ENCODE measurements around the gene ABCA6. TPM values are rescaled to one million over a fixed set of nuclear protein-coding genes. Genes with fewer than 3 reads are reported as not detected.

ABCA6 gene
- total RNA-seq, 1 donor from 2014 or later = not detected

GRCh38 chr17:69143151-69143550 is 1.5 kb upstream of the ABCA6 start:
- Histone ChIP-seq H3K4me1 (no peaks in the 10 kb centered on the region), H3K9me3 (ENCODE audit: low read depth) (no peaks in the 10 kb centered on the region), H3K79me2 (ENCODE audit: low read depth) (no peaks in the 10 kb centered on the region), H3K27ac (no peak overlapping the region), H3K9ac (no peak overlapping the region), H3K36me3 (no peaks in the 10 kb centered on the region), H3K4me2 (no peak overlapping the region), H2AFZ (replicated peaks) (no peak overlapping the region), H3K27me3 (no peaks in the 10 kb centered on the region), H3F3A (ENCODE audit: low read depth) (no peaks in the 10 kb centered on the region), H3K4me3 (no peak overlapping the region), H4K20me1 (ENCODE audit: low read depth) (no peaks in the 10 kb centered on the region)
- TF ChIP-seq EZH2 (IDR thresholded peaks at IDR 0.05) (no peak), EZH2phosphoT487 (IDR thresholded peaks at IDR 0.05) (no peak)
- TF ChIP-seq, protein P1, sequence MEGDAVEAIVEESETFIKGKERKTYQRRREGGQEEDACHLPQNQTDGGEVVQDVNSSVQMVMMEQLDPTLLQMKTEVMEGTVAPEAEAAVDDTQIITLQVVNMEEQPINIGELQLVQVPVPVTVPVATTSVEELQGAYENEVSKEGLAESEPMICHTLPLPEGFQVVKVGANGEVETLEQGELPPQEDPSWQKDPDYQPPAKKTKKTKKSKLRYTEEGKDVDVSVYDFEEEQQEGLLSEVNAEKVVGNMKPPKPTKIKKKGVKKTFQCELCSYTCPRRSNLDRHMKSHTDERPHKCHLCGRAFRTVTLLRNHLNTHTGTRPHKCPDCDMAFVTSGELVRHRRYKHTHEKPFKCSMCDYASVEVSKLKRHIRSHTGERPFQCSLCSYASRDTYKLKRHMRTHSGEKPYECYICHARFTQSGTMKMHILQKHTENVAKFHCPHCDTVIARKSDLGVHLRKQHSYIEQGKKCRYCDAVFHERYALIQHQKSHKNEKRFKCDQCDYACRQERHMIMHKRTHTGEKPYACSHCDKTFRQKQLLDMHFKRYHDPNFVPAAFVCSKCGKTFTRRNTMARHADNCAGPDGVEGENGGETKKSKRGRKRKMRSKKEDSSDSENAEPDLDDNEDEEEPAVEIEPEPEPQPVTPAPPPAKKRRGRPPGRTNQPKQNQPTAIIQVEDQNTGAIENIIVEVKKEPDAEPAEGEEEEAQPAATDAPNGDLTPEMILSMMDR (IDR thresholded peaks at IDR 0.05) = no peak
- DNase-seq (ENCODE audit: low spot score) = no peak
- H3K36me3 Mint-ChIP-seq = no peaks in the 10 kb centered on the region
- no peaks in the 10 kb centered on the region for H3K4me1 Mint-ChIP-seq
- H3K9me3 Mint-ChIP-seq = no peaks in the 10 kb centered on the region
- H3K27me3 Mint-ChIP-seq (ENCODE audit: insufficient read depth, low read depth) = no peaks in the 10 kb centered on the region
- H3K4me3 Mint-ChIP-seq = no peak overlapping the region
- H3K27ac Mint-ChIP-seq = no peak overlapping the region

- H3K9me3 ChIP-seq (ENCODE audit: low read depth) = no peaks in the 10 kb centered on the region
- Mint-ChIP-seq H3K4me1 (no peaks in the 10 kb centered on the region), H3K9me3 (peaks cover 3% of the 10 kb centered on the region), H3K27ac (no peak overlapping the region), H3K27me3 (ENCODE audit: insufficient read depth, low read depth) (no peaks in the 10 kb centered on the region), H3K4me3 (no peak overlapping the region), H3K36me3 (no peaks in the 10 kb centered on the region)
- no peaks in the 10 kb centered on the region for H3K27me3 ChIP-seq
- no peaks in the 10 kb centered on the region for H3F3A ChIP-seq (ENCODE audit: low read depth)
- no peak overlapping the region for H3K4me2 ChIP-seq
- H2AFZ ChIP-seq (replicated peaks) = peak overlapping the region; percentile 31
- no peak overlapping the region for H3K27ac ChIP-seq
- no peak for DNase-seq (ENCODE audit: low spot score)
- H4K20me1 ChIP-seq (ENCODE audit: low read depth) = no peaks in the 10 kb centered on the region
- no peaks in the 10 kb centered on the region for H3K4me1 ChIP-seq
- TF ChIP-seq EZH2 (IDR thresholded peaks at IDR 0.05) (no peak), EZH2phosphoT487 (IDR thresholded peaks at IDR 0.05) (no peak)
- TF ChIP-seq, protein P1 (IDR thresholded peaks at IDR 0.05) = no peak
- no peaks in the 10 kb centered on the region for H3K36me3 ChIP-seq
- no peak overlapping the region for H3K4me3 ChIP-seq
- H3K79me2 ChIP-seq (ENCODE audit: low read depth) = no peaks in the 10 kb centered on the region
- H3K9ac ChIP-seq = no peak overlapping the region
These were observed 594 bp upstream of the ABCA6 start for GRCh38 chr17:69142175-69142802.

DNA sequence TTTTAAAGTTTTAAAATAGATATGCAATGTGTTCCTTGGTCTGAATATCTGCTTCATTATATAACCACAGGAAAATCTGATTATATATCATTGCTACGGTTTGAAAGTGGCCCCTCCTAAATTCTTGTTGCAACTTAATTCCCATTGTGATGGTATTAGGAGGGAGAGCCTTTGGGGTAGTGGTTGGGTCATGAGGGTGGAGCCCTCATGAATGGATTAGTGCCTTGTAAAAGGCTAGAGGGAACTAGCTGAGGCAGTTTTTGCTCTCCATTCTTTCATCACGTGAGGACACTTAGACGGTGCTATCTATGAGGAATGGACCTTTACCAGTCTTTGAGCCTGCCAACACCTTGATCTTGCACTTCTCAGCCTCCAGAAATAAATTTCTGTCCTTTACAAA is 7.6 kb downstream of the ABCA6 start:
- Histone ChIP-seq H4K20me1 (ENCODE audit: low read depth) (no peaks in the 10 kb centered on the region), H3K4me3 (no peak overlapping the region), H2AFZ (replicated peaks) (no peak overlapping the region), H3K9ac (no peak overlapping the region), H3K9me3 (ENCODE audit: low read depth) (no peaks in the 10 kb centered on the region), H3F3A (ENCODE audit: low read depth) (no peaks in the 10 kb centered on the region), H3K4me2 (no peak overlapping the region), H3K27ac (no peak overlapping the region), H3K36me3 (no peaks in the 10 kb centered on the region), H3K27me3 (no peaks in the 10 kb centered on the region), H3K4me1 (peaks cover 15% of the 10 kb centered on the region), H3K79me2 (ENCODE audit: low read depth) (no peaks in the 10 kb centered on the region)
- peaks cover 6% of the 10 kb centered on the region for H3K9me3 Mint-ChIP-seq
- H3K4me3 Mint-ChIP-seq = no peak overlapping the region
- H3K36me3 Mint-ChIP-seq = no peaks in the 10 kb centered on the region
- DNase-seq (ENCODE audit: low spot score) = peak; percentile 41
- H3K27me3 Mint-ChIP-seq (ENCODE audit: insufficient read depth, low read depth) = peaks cover 3% of the 10 kb centered on the region
- no peak for TF ChIP-seq EZH2 (IDR thresholded peaks at IDR 0.05)
- no peak for TF ChIP-seq EZH2phosphoT487 (IDR thresholded peaks at IDR 0.05)
- TF ChIP-seq, protein P1 (IDR thresholded peaks at IDR 0.05) = no peak
- H3K27ac Mint-ChIP-seq = no peak overlapping the region
- H3K4me1 Mint-ChIP-seq = peaks cover 12% of the 10 kb centered on the region

Measured in neural progenitor cell (in vitro differentiated cells).